WERI-Rb-1 (cell line): Measurements from ENCODE around the gene COPS4.
"Not testable (repeated sequence)": the region's sequence is repeated elsewhere in the genome, so short reads cannot be mapped to it uniquely, and the experiment has no call there.

Experiments
- DNase-seq: peaks from one replicate; pipeline ENCODE4 v3.0.0-alpha.2; 2020
- H3K27ac ChIP-seq: fragments of 250-450 bp; sonication (Bioruptor Pico); 2 replicates; pipeline ENCODE4 v1.5.1; 2020; ENCODE audit warnings: mild to moderate bottlenecking, moderate library complexity
- H3K27me3 ChIP-seq: fragments of 250-450 bp; sonication (Bioruptor Pico); 2 replicates; pipeline ENCODE4 v1.5.1; 2021; ENCODE audit warnings: mild to moderate bottlenecking, low read depth, moderate library complexity; ENCODE audit not compliant: insufficient read depth, severe bottlenecking
- H3K36me3 ChIP-seq: fragments of 250-450 bp; sonication (Bioruptor Pico); 2 replicates; pipeline ENCODE4 v1.5.1; 2020; ENCODE audit warnings: mild to moderate bottlenecking, moderate library complexity
- H3K4me3 ChIP-seq: 2 replicates; pipeline ENCODE4 v1.5.1; 2011; ENCODE audit warnings: low read depth, mild to moderate bottlenecking, control low read depth, low read length
- H3K9me3 ChIP-seq: fragments of 250-450 bp; sonication (Bioruptor Pico); 2 replicates; pipeline ENCODE4 v1.5.1; 2021; ENCODE audit warnings: mild to moderate bottlenecking, moderate library complexity; ENCODE audit not compliant: severe bottlenecking
- TF ChIP-seq, protein P1 (sequence below): IDR thresholded peaks from 2 replicates; pipeline ENCODE4 v1.5.1; 2011; ENCODE audit warnings: low read depth, mild to moderate bottlenecking, control low read depth, inconsistent platforms, low read length

The COPS4 gene

DNA sequence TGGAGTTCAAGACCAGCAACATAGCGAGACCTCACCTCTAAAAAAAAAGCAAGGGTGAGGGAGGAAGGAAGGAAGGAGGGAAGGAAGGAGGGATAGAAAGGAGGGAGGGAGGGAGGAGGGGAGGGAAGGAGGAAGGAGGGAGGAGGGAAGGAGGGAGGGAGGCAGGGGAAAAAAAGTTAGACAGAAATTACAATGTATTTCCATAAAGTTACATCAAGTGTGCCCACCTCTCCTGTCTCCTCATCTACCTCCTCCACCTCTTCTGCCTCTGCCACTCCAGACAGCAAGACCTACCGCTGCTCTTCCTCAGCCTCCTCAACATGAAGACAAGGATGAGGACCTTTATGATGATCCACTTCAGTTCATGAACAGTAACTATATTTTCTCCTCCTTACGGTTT lies 32.7 kb upstream of the COPS4 start:
- TF ChIP-seq, protein P1, sequence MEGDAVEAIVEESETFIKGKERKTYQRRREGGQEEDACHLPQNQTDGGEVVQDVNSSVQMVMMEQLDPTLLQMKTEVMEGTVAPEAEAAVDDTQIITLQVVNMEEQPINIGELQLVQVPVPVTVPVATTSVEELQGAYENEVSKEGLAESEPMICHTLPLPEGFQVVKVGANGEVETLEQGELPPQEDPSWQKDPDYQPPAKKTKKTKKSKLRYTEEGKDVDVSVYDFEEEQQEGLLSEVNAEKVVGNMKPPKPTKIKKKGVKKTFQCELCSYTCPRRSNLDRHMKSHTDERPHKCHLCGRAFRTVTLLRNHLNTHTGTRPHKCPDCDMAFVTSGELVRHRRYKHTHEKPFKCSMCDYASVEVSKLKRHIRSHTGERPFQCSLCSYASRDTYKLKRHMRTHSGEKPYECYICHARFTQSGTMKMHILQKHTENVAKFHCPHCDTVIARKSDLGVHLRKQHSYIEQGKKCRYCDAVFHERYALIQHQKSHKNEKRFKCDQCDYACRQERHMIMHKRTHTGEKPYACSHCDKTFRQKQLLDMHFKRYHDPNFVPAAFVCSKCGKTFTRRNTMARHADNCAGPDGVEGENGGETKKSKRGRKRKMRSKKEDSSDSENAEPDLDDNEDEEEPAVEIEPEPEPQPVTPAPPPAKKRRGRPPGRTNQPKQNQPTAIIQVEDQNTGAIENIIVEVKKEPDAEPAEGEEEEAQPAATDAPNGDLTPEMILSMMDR = no peak
- Histone ChIP-seq H3K9me3 (no peaks in the 10 kb centered on the region), H3K4me3 (no peak overlapping the region), H3K36me3 (peaks cover 3% of the 10 kb centered on the region), H3K27ac (no peak overlapping the region), H3K27me3 (no peaks in the 10 kb centered on the region)
- DNase-seq = no peak

DNA sequence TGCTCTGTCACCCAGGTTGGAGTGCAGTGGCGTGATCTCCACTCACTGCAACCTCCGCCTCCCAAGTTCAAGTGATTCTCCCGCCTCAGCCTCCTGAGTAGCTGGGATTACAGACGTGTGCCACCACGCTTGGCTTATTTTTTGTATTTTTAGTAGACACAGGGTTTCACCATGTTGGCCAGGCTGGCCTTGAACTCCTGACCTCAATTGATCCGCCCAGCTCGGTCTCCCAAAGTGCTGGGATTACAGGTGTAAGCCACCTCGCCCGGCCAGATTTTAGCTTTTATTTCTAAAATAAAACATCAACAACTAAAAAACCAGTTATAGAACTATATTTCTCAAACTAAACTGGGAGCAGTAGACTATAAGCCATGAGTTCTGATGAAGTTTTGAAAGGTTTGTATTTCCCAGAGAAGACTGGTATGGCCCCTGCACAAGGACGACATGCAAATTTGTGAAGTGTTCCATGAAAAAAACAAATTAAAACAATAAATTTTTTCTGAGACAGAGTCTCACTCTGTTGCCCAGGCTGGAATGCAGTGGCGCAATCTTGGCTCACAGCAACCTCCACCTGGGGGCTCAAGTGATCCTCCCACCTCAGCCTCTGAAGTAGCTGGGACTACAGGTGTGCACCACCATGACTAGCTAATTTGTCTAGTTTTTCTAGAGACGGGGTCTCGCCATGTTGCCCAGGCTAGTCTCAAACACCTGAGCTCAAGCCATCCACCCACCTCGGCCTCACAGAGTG lies 31.8 kb upstream of the COPS4 start:
- not testable (repeated sequence) for H3K36me3 ChIP-seq, H3K4me3 ChIP-seq, DNase-seq, H3K27ac ChIP-seq, H3K27me3 ChIP-seq, H3K9me3 ChIP-seq

DNA sequence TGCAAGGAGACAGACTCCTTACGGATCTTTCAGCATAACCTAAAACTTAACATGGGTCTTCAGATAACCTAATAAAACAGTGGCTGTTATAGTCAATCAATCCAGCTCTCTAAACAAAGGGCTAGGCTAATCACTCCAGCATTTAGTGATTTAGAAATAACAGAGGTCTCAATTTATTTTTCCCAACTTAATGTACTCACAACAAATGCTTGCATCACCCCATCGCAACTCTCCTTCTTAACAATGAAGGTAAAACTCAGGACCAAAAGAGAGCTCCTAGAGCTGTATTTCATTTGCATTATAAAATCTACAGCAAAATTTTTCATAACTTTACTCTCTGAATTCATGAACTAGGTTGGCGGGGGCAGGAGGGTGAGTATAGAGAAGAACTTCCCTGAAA lies 25.5 kb upstream of the COPS4 start:
- DNase-seq = no peak
- no peaks in the 10 kb centered on the region for H3K9me3 ChIP-seq
- TF ChIP-seq, protein P1 = no peak
- peak overlapping the region; percentile 94 for H3K27ac ChIP-seq
- H3K4me3 ChIP-seq = peak overlapping the region; percentile 89
- H3K27me3 ChIP-seq = no peaks in the 10 kb centered on the region
- no peaks in the 10 kb centered on the region; the same call in 1 of the 2 replicates for H3K36me3 ChIP-seq

DNA sequence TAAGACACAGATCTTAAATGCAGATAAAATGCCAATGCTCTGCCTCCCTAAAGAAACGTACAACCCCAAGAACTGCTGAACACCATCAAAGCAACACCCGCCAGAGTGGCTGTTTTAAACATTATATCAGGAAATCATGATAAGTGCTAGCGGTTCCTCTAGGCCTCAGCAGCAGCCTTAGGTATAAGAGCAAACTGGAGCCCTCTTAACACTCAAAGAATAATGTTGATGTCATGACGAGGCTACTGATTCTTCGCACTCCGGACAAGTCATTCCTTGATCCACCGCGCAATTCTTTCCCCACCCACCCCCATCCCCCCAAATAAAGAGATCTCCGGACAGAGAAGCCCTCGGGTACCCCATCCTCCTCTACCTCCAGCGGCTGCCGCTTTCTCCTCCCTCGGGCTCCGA lies 24.9 kb upstream of the COPS4 start:
- Histone ChIP-seq H3K27ac (peak overlapping the region; percentile 94), H3K27me3 (no peaks in the 10 kb centered on the region), H3K4me3 (peak overlapping the region; percentile 89), H3K9me3 (no peaks in the 10 kb centered on the region), H3K36me3 (no peaks in the 10 kb centered on the region; the same call in 1 of the 2 replicates)
- no peak for DNase-seq
- TF ChIP-seq, protein P1 = no peak

DNA sequence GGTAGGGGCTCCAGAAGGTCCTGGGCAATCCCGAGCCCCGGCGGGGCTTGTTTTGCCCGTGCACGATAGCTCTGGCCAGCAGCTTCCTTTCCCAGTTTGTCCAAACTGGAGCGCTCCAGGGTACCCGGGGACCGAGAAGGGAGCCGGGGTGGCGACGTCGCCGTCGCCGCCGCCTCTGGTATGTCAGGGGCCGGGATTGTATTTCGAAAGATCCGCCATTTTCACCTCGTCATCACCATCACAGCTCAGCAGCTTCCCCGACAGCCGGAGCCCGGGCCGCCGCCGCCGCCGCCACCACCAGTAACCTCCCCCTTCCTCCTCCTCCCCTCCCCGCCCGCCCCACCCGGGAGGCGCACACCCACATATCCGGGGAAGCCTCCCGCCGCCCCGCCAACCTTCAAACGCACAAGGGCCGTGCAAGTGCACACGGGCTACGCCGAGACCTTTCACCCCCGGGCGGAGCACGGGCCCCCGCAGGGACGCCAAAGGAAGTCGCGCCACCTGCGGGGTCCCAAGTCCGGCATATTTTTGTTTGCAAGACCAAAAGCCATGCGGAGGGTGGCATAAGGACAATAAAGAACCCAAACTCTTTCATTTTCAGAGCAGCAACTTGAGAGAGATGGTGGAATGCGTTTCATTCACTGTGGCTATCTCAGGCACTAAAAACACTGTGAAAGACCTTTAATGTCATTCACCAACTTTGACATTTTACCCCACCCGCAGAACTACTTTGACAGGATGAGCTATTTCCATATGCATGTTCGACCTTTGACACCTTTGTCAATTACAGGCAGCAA lies 24.3 kb upstream of the COPS4 start, which contains the start of gene LIN54:
LIN54 (minus strand) TSS at position 302 of the 797 bp plus-strand sequence. CDS start 25,979 bp downstream, outside the sequence.
- Histone ChIP-seq H3K4me3 (peak within 1 kb of the TSS; percentile 89), H3K9me3 (no peaks in the 10 kb centered on the region), H3K36me3 (no peaks in the 10 kb centered on the region; the same call in 1 of the 2 replicates), H3K27ac (peak within 1 kb of the TSS; percentile 94), H3K27me3 (no peaks in the 10 kb centered on the region)
- DNase-seq = peak; percentile 82
- TF ChIP-seq, protein P1 = no peak

DNA sequence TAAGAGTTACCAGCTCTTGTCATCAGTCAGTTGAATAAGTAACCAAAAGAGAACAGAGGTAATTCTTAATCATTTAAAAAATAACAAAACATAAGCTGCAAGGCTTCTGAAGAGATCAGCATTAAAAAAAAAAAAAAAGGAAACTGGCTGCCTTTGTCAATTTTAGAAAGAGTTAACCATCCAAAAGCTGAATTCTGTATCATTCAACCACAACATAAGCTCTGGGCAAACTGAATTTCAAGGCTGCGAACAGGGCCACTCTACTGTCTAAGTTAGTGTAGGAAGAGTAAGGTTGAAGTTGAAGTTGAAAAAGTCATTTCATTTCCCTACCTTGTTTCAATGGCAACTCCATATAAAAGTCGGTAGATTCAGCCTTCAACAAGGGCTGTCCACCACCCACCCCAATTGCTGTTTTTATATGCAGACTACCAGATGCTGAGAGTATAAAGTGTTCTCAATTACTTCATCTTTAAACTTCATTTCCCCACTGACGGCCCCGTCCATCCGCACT lies 23.2 kb upstream of the COPS4 start:
- TF ChIP-seq, protein P1 = no peak
- H3K27me3 ChIP-seq = no peaks in the 10 kb centered on the region
- H3K9me3 ChIP-seq = no peaks in the 10 kb centered on the region
- no peaks in the 10 kb centered on the region; the same call in 1 of the 2 replicates for H3K36me3 ChIP-seq
- peak overlapping the region; percentile 89 for H3K4me3 ChIP-seq
- H3K27ac ChIP-seq = peak overlapping the region; percentile 94
- no peak for DNase-seq
